PC-3 (cell line): ENCODE results near the gene DOK3.

Experiments used
- CTCF ChIP-seq: fragments of 300-600 bp; sonication (generic); conservative IDR thresholded peaks from 2 replicates; pipeline ENCODE4 v1.5.1; 2017; ENCODE audit warnings: antibody characterized with exemption, low read depth, mild to moderate bottlenecking, low read length
- EZH2 ChIP-seq: fragments of 300-600 bp; sonication (generic); IDR thresholded peaks from one replicate; pipeline ENCODE4 v1.6.1; 2017; ENCODE audit warnings: antibody characterized with exemption, mild to moderate bottlenecking, low read length; ENCODE audit not compliant: unreplicated experiment
- EZH2phosphoT487 ChIP-seq: fragments of 300-600 bp; sonication (generic); IDR thresholded peaks from 2 replicates; pipeline ENCODE4 v1.6.1; 2018; ENCODE audit warnings: mild to moderate bottlenecking, antibody characterized with exemption, low read length, borderline replicate concordance

GRCh38 chr5:177479774-177480173 is 29.9 kb downstream of the DOK3 start:
- TF ChIP-seq CTCF (no peak), EZH2 (no peak), EZH2phosphoT487 (no peak)
